Measurements from ENCODE around the gene TBC1D3I.
"Not testable (repeated sequence)": the region's sequence is repeated elsewhere in the genome, so short reads cannot be mapped to it uniquely, and the experiment has no call there.

- TF ChIP-seq CTCF, POLR2A (IDR thresholded peaks at IDR 0.05): not testable (repeated sequence)
These were observed 30.8 kb upstream of the TBC1D3I start for GRCh38 chr17:36295161-36295560.

Data from transverse colon (tissue), 3 donors.